Measurements from ENCODE around the gene DOCK4. TPM values are rescaled to one million over a fixed set of nuclear protein-coding genes. Genes with fewer than 3 reads are reported as not detected.

The DOCK4 gene
- total RNA-seq, 1 donor from 2014 or later = 43.5 TPM

GRCh38 chr7:112195717-112196116 lies 10.5 kb downstream of the DOCK4 start:
- Histone ChIP-seq H3K4me3 (no peak overlapping the region), H3K4me1 (peaks cover 0 to 5% of the 10 kb centered on the region in 2 donors), H3K9me3 (no peaks in the 10 kb centered on the region), H3K27me3 (no peaks in the 10 kb centered on the region), H3K36me3 (no peaks in the 10 kb centered on the region), H3K27ac (no peak overlapping the region)
- TF ChIP-seq CTCF (IDR thresholded peaks at IDR 0.05) = no peak
- DNase-seq (ENCODE audit: low spot score in 2 of 2) = no peak
- intact Hi-C loops (cut with DNase I) = no loop called here

GRCh38 chr7:112193915-112194502 lies 12.2 kb downstream of the DOCK4 start:
- Histone ChIP-seq H3K9me3 (no peaks in the 10 kb centered on the region), H3K27me3 (no peaks in the 10 kb centered on the region), H3K4me3 (no peak overlapping the region), H3K36me3 (no peaks in the 10 kb centered on the region), H3K27ac (no peak overlapping the region), H3K4me1 (peaks cover 0 to 5% of the 10 kb centered on the region in 2 donors)
- no peak for TF ChIP-seq CTCF (IDR thresholded peaks at IDR 0.05)
- DNase-seq (ENCODE audit: low spot score in 2 of 2) = no peak
- intact Hi-C loops (cut with DNase I) = no loop called here

GRCh38 chr7:112192236-112193154 lies 13.7 kb downstream of the DOCK4 start:
- no peaks in the 10 kb centered on the region for H3K27me3 ChIP-seq
- no peak for TF ChIP-seq CTCF (IDR thresholded peaks at IDR 0.05)
- no peak for DNase-seq (ENCODE audit: low spot score in 2 of 2)
- no peaks in the 10 kb centered on the region for H3K9me3 ChIP-seq
- intact Hi-C loops (cut with DNase I) = no loop called here
- no peaks in the 10 kb centered on the region for H3K36me3 ChIP-seq
- no peak overlapping the region for H3K27ac ChIP-seq
- peaks cover 0 to 5% of the 10 kb centered on the region in 2 donors for H3K4me1 ChIP-seq
- H3K4me3 ChIP-seq = no peak overlapping the region

- TF ChIP-seq CTCF (IDR thresholded peaks at IDR 0.05) = no peak
- H3K4me1 ChIP-seq = peaks cover 0 to 10% of the 10 kb centered on the region in 2 donors
- no peak overlapping the region for H3K27ac ChIP-seq
- intact Hi-C loops (cut with DNase I) = no loop called here
- no peaks in the 10 kb centered on the region for H3K27me3 ChIP-seq
- no peaks in the 10 kb centered on the region for H3K36me3 ChIP-seq
- H3K9me3 ChIP-seq = no peaks in the 10 kb centered on the region
- no peak overlapping the region for H3K4me3 ChIP-seq
- no peak for DNase-seq (ENCODE audit: low spot score in 2 of 2)
Observed at GRCh38 chr7:112190120-112190519, 16.1 kb downstream of the DOCK4 start.

- no peaks in the 10 kb centered on the region for H3K27me3 ChIP-seq
- TF ChIP-seq CTCF (IDR thresholded peaks at IDR 0.05) = no peak
- no peak for DNase-seq (ENCODE audit: low spot score in 2 of 2)
- no peaks in the 10 kb centered on the region for H3K9me3 ChIP-seq
- intact Hi-C loops (cut with DNase I) = no loop called here
- no peak overlapping the region for H3K27ac ChIP-seq
- no peak overlapping the region for H3K4me3 ChIP-seq
- peaks cover 0 to 10% of the 10 kb centered on the region in 2 donors for H3K4me1 ChIP-seq
- H3K36me3 ChIP-seq = no peaks in the 10 kb centered on the region
Observed at GRCh38 chr7:112189691-112190090, 16.5 kb downstream of the DOCK4 start.
